Urinary bladder (tissue), 4 donors: Measurements from ENCODE around the gene TNFSF11. TPM values are rescaled to one million over a fixed set of nuclear protein-coding genes. Genes with fewer than 3 reads are reported as not detected.
"Not testable (repeated sequence)": the region's sequence is repeated elsewhere in the genome, so short reads cannot be mapped to it uniquely, and the experiment has no call there.

Experiments
- DNase-seq: peaks from one replicate; pipeline ENCODE4 v3.0.0-alpha.2; 2015; ENCODE audit errors: extremely low spot score
- H3K27ac ChIP-seq: one replicate; pipeline ENCODE4 v1.5.1; 2013; ENCODE audit warnings: low read depth, mild to moderate bottlenecking, moderate library complexity
- H3K36me3 ChIP-seq: one replicate; pipeline ENCODE4 v1.6.1; 2013; ENCODE audit warnings: mild to moderate bottlenecking, moderate library complexity; ENCODE audit not compliant: insufficient read depth
- H3K4me1 ChIP-seq: one replicate; pipeline ENCODE4 v1.6.1; 2013; ENCODE audit warnings: mild to moderate bottlenecking, moderate library complexity; ENCODE audit not compliant: insufficient read depth
- H3K4me3 ChIP-seq: one replicate; pipeline ENCODE4 v1.5.1; 2013; ENCODE audit warnings: low read depth, low read length
- WGBS: extraction: QIAGEN DNeasy Blood & Tissue Kit; methylation state at CpG from one replicate; pipeline ENCODE4 v1.1.7; 2013; 5-methylcytosine and 5-hydroxymethylcytosine counted together
- polyA plus RNA-seq: library from polyadenylated mRNA; stranded (reverse); fragments of 200-250 nt; gene quantifications from one replicate; pipeline ENCODE4 v1.2.3, GENCODE V29; 2013
- total RNA-seq: library from RNA; depleted of rRNA; stranded (reverse); fragments of >200 nt; gene quantifications from one replicate; pipeline ENCODE4 v1.2.3, GENCODE V29; 2014
- donor health status: healthy with polysubstance abuse.
- donor health status: healthy.

TNFSF11 gene
- total and polyA plus RNA-seq, 2 donors: 0.26 to 0.47 TPM

DNA sequence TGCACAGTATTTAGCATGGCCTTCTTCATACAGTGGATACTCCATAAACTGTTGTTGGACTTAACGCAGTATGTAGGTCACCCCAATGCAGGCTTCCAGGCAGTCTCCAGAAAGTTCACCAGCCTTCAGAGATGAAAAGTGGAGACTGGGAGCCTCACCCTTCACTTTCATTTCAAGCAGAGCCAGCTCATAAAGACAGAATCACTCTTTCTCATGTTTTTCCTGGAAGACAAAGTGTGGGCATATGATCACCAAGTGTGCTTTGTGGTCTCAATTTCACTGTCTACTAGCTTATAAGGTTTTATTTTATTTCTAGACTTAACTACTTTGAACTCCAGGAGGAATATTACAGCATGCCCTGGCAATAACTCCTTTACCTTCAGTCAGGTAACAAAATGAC, 26.3 kb upstream of the TNFSF11 start:
- H3K4me1 ChIP-seq: no peaks in the 10 kb centered on the region
- no peaks in the 10 kb centered on the region for H3K36me3 ChIP-seq
- WGBS: 94% methylated on average over 1 of the region's 1 CpG
- H3K27ac ChIP-seq: no peak overlapping the region
- no peak for DNase-seq
- H3K4me3 ChIP-seq: no peak overlapping the region

- DNase-seq: no peak
- WGBS: 73% methylated on average over 10 of the region's 10 CpGs
- Histone ChIP-seq H3K36me3 (no peaks in the 10 kb centered on the region), H3K27ac (no peak overlapping the region), H3K4me3 (no peak overlapping the region), H3K4me1 (no peaks in the 10 kb centered on the region)
These were observed 25.0 kb upstream of the TNFSF11 start for GRCh38 chr13:42548731-42549551.

DNA sequence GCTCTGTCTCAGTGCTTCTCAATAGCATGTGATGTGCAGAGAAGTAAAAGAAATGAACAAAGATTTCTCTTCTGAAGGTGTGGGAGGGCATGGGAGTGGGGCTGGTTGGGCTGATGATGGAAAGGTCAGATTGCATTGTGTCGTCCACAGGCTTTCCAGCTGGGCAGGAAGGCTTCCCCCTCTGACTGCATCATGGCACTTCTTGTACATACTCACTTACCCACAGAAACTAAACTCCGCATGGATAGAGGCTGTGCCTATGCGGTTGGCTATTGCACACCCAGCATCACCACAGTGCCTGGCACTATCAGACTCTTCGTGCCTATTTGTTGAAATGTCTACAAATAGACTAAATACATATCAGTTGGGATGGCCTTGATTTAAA, 24.4 kb upstream of the TNFSF11 start:
- no peak for DNase-seq
- 76% methylated on average over 4 of the region's 4 CpGs for WGBS

GRCh38 chr13:42551611-42552010, 22.3 kb upstream of the TNFSF11 start:
- H3K36me3 ChIP-seq: no peaks in the 10 kb centered on the region
- 89% methylated on average over 2 of the region's 2 CpGs for WGBS
- no peak for DNase-seq

More for the DNA sequence above, 24.4 kb upstream of the TNFSF11 start:
- Histone ChIP-seq H3K4me1 (no peaks in the 10 kb centered on the region), H3K4me3 (no peak overlapping the region), H3K27ac (no peak overlapping the region), H3K36me3 (no peaks in the 10 kb centered on the region)

GRCh38 chr13:42553098-42554046, 20.6 kb upstream of the TNFSF11 start:
- no peaks in the 10 kb centered on the region for H3K36me3 ChIP-seq
- DNase-seq: no peak
- H3K4me3 ChIP-seq: no peak overlapping the region
- WGBS: 77% methylated on average over 3 of the region's 3 CpGs
- no peaks in the 10 kb centered on the region for H3K4me1 ChIP-seq
- no peak overlapping the region for H3K27ac ChIP-seq

More at GRCh38 chr13:42551611-42552010, 22.3 kb upstream of the TNFSF11 start:
- no peaks in the 10 kb centered on the region for H3K4me1 ChIP-seq
- no peak overlapping the region for H3K27ac ChIP-seq
- no peak overlapping the region for H3K4me3 ChIP-seq

GRCh38 chr13:42559057-42559456, 14.9 kb upstream of the TNFSF11 start:
- no peak for DNase-seq
- Histone ChIP-seq H3K4me3 (no peak overlapping the region), H3K36me3 (no peaks in the 10 kb centered on the region), H3K4me1 (no peaks in the 10 kb centered on the region), H3K27ac (no peak overlapping the region)

DNA sequence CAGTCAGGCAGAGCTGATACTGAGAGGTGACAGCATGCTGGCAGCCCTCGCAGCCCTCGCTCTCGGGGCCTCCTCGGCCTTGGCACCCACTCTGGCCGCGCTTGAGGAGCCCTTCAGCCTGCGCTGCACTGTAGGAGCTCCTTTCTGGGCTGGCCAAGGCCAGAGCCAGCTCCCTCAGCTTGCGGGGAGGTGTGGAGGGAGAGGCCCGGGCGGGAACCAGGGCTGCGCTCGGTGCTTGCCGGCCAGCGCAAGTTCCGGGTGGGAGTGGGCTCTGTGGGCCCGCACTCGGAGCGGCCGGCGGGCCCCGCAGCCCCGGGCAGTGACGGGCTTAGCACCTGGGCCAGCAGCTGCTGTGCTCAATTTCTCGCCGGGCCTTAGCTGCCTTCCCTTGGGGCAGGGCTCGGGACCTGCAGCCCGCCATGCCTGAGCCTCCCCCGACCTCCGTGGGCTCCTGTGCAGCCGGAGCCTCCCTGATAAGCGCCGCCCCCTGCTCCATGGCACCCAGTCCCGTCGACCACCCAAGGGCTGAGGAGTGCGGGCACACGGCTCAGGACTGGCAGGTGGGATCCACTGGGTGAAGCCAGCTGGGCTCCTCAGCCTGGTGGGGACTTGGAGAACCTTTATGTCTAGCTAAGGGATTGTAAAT, 14.3 kb upstream of the TNFSF11 start:
- H3K27ac ChIP-seq, DNase-seq, H3K4me1 ChIP-seq, H3K4me3 ChIP-seq, H3K36me3 ChIP-seq: not testable (repeated sequence)
- 95% methylated on average over 36 of the region's 36 CpGs for WGBS

GRCh38 chr13:42560320-42560719, 13.6 kb upstream of the TNFSF11 start:
- not testable (repeated sequence) for DNase-seq, H3K4me1 ChIP-seq, H3K4me3 ChIP-seq, H3K36me3 ChIP-seq, H3K27ac ChIP-seq
- 81% methylated on average over 6 of the region's 6 CpGs for WGBS

- Histone ChIP-seq H3K27ac (no peak overlapping the region), H3K36me3 (no peaks in the 10 kb centered on the region), H3K4me1 (no peaks in the 10 kb centered on the region), H3K4me3 (no peak overlapping the region)
- no peak for DNase-seq
- 66% methylated on average over 3 of the region's 3 CpGs for WGBS
These were observed 12.0 kb upstream of the TNFSF11 start for GRCh38 chr13:42561752-42562467.

- no peaks in the 10 kb centered on the region for H3K4me1 ChIP-seq
- DNase-seq: no peak
- H3K4me3 ChIP-seq: no peak overlapping the region
- H3K27ac ChIP-seq: no peak overlapping the region
- H3K36me3 ChIP-seq: no peaks in the 10 kb centered on the region
- WGBS: 51% methylated on average over 2 of the region's 2 CpGs
These were observed 6.0 kb upstream of the TNFSF11 start for GRCh38 chr13:42567906-42568305.

DNA sequence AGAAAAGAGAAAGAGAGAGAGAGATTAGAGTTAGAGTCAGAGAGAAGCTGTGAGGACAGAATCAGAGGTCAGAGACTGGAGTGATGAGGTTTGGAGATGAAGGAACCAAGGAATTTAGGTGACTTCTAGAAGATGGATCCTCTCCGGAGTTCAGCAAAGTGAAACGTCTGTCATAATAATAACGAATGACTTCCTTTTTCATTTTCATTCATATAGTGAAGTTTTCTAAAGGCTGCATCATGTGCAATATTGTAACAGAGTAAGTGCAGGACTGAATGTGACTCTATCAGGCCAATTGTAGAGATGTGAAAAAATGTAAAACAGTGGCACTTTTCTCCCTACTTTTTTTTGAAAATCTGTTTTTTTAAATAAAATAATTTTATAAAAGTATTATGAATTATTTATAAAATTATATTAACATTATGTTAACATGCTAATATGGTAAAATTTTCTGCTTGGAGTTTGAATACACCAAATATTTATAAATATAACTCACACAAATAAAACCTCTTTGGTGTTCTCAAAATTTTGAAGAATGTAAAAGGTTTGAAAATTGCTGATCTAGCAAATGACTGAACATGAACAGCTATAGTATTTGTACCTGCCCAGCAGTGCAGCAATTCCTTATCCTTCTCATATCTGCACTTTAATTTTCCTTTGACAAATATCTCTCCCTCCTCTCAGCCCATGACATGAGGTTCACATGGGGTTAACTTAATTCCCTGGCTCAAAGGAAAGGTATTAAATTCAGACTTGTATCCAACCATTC, 4.2 kb upstream of the TNFSF11 start:
- no peaks in the 10 kb centered on the region for H3K36me3 ChIP-seq
- WGBS: 66% methylated on average over 3 of the region's 3 CpGs

DNA sequence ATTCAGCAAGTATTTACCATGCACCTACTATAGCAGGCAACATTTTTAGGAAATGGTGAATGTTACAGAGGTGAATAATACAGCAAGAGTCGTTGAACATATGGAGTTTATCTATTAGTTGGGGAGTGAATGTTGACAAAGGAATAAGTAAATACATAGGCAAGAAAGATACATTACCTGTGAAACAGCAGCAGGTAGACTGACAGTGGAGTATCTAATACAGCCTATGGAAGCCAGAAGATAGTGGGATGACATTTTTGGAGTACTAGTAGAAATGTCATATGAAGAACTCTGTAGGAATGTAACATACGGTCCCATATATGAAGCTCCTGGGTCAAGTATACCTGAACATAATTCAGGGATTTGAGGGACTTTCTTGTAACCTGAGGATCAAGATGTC, 2.1 kb upstream of the TNFSF11 start:
- WGBS: 90% methylated on average over 2 of the region's 2 CpGs

More for the DNA sequence above, 4.2 kb upstream of the TNFSF11 start:
- Histone ChIP-seq H3K4me3 (no peak overlapping the region), H3K27ac (no peak overlapping the region), H3K4me1 (no peaks in the 10 kb centered on the region)
- no peak for DNase-seq

More for the DNA sequence above, 2.1 kb upstream of the TNFSF11 start:
- no peak for DNase-seq
- no peak overlapping the region for H3K4me3 ChIP-seq
- no peaks in the 10 kb centered on the region for H3K4me1 ChIP-seq
- no peak overlapping the region for H3K27ac ChIP-seq
- H3K36me3 ChIP-seq: no peaks in the 10 kb centered on the region
